Activated CD8-positive, alpha-beta memory T cell treated with anti-CD3 and anti-CD28 coated beads for 24 hours (primary cell): ENCODE data around the gene SLC31A1.

Experiments
- DNase-seq: peaks from one replicate; pipeline ENCODE4 v3.0.0-alpha.2; 2020

SLC31A1 gene

GRCh38 chr9:113309204-113309813 lies 88.0 kb downstream of the SLC31A1 start:
- DNase-seq = no peak

DNA sequence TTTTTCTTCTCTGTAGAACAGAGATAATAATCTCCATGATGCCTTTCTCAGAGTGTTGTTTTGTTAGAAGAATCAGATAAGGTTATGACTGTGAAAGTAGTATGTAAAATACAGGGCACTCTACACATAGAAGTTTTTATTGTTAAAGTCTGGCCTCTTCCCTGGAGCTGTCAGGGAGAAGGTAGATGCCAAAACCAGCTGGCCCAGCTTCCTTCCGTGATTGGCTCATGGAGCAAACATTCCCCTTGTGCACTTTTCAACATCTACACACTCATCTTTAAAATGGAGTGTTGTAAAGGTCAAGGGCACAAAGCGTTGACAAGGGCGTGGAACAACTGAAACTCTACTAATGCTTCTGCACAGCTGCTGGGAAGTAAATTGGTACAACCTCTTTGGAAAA lies 89.2 kb downstream of the SLC31A1 start:
- DNase-seq = no peak

DNA sequence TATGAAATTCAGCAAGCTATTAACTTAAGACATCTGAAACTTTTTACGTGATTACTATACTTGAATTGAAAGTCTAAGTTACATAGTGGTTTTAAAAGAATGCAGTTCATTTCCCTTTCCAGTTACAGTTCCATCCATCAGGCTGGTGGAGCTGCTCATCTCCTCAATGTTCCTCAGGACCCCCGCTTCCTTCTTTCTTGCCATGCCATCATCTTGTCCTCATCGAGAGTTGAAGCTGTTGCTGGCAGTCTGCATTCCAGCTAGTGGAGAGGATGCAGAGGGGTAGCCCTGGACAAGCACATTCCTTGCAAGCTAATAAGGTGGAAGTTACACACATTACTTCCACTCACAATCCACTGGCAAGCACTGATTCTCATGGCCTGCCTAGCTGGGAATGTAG lies 90.6 kb downstream of the SLC31A1 start:
- no peak for DNase-seq

- no peak for DNase-seq
Observed at GRCh38 chr9:113313261-113313660, 91.9 kb downstream of the SLC31A1 start.
